Measurements from ENCODE around the gene MICOS13. TPM values are rescaled to one million over a fixed set of nuclear protein-coding genes. Genes with fewer than 3 reads are reported as not detected.
A peak's percentile ranks its signal among the peaks of the same experiment; 100 is the strongest.
"Not testable (repeated sequence)": the region's sequence is repeated elsewhere in the genome, so short reads cannot be mapped to it uniquely, and the experiment has no call there.

The MICOS13 gene
- total RNA-seq, 4 donors from 2014 or later, result 48.9 to 79.1 (median 65.9) TPM

- no peak for TF ChIP-seq EP300 (IDR thresholded peaks at IDR 0.05)
- no peak for TF ChIP-seq POLR2A (IDR thresholded peaks at IDR 0.05)
- no peak for TF ChIP-seq CTCF (IDR thresholded peaks at IDR 0.05)
- H3K36me3 ChIP-seq, result peaks cover 3 to 64% (median 29%) of the 10 kb centered on the region in 3 donors
Measured at GRCh38 chr19:5692723-5693194, 12.4 kb upstream of the MICOS13 start.

DNA sequence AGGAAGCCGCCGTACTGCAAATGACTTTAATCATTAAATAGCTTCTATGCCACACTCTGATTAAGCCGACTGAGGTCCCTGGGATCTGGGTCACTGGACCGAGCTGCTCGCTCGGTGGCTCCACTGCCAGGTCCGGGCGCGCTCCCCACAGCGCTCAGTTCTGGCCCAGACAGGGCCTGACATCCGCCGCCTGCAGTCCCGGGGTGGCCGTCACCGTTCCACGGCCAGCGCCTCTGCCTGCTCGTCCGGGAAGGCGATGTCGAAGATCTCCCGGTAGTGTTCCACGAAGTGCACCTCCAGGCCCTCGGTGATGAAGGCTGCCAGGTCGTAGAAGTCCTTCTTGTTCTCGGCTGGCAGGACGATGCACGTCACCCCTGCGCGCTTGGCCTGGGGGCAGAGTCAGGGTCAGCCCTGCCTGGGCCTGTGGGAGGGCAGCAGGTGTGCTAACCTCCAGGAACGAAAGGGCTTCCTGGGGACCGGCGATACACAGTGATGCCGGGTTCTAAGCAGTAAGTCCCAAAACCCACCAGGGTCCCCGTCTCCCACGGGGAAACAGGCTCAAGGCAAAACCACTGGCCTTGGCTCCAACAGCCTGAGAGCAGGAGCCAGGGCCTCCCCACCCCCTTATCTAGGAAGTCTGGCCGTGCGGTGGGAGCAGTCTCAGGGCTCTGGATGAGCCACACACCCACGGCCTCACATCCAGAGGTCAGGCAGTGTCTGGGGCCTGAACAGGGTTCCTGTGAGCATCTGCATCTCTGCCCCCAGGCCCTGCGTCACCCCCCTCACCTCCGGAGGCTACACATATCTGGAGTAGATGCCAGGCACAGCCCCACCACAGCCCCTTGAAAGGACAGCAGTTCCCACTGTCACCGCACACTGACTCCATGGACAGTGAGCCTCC lies 11.8 kb upstream of the MICOS13 start:
- Histone ChIP-seq H3K27me3 (no peaks in the 10 kb centered on the region), H3K27ac (peak overlapping the region in 3 of 4 donors; percentile 79 to 92 (median 90))
- TF ChIP-seq CTCF (IDR thresholded peaks at IDR 0.05), result no peak

More at GRCh38 chr19:5692723-5693194, 12.4 kb upstream of the MICOS13 start:
- H3K9me3 ChIP-seq, result no peaks in the 10 kb centered on the region
- H3K27ac ChIP-seq, result no peak overlapping the region
- 78 to 87% methylated on average over 3 to 7 of the region's 7 CpGs for WGBS, 2 donors
- DNase-seq (ENCODE audit: low spot score in 2 of 2), result no peak
- H3K27me3 ChIP-seq, result no peaks in the 10 kb centered on the region
- H3K4me1 ChIP-seq, result peaks cover 0 to 42% (median 15%) of the 10 kb centered on the region in 4 donors
- no peak overlapping the region for H3K4me3 ChIP-seq

DNA sequence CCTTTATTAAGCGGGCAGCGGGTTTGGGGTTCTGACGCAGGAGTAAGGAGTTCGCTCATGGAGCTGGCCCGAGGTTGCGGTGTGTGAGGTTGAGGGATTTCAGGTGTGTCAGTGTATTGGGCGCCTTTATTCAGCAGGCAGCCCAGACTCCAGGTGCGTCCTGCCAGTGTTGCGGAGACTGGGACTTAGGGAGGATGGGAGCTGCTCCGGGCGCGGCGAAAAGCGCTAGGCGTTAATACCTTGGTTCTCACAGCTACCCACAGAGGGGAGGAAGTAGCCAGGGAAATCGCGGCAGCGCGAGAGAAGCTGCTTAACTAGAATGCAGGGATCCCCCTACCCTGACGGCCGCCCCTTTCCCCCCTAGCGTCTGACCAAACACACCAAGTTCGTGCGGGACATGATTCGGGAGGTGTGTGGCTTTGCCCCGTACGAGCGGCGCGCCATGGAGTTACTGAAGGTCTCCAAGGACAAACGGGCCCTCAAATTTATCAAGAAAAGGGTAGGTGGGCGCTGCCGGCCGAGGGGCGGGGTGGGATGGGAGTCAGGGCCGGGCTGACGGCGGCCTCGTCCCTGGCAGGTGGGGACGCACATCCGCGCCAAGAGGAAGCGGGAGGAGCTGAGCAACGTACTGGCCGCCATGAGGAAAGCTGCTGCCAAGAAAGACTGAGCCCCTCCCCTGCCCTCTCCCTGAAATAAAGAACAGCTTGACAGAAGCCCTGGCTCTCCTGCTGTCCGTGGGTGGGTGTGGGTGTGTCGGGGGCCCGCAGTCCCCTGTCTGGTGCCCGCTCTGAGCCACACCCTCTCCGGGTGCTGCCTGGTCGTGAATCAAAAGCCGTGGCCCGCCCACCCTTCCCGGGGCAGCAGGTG lies 10.9 kb upstream of the MICOS13 start:
- Histone ChIP-seq H3K4me1 (peaks cover 0 to 53% (median 18%) of the 10 kb centered on the region in 4 donors), H3K36me3 (peaks cover 3 to 49% (median 24%) of the 10 kb centered on the region in 3 donors), H3K27me3 (no peaks in the 10 kb centered on the region), H3K27ac (peak overlapping the region; percentile 76 to 92 (median 84)), H3K9me3 (no peaks in the 10 kb centered on the region), H3K4me3 (peak overlapping the region; percentile 61 to 95 (median 78))
- peak in 1 of 2 donors; percentile 33 for DNase-seq (ENCODE audit: low spot score in 2 of 2)
- TF ChIP-seq EP300 (IDR thresholded peaks at IDR 0.05) (peak in 1 of 2 donors; percentile 26), CTCF (IDR thresholded peaks at IDR 0.05) (no peak)
- WGBS, 2 donors, result 6 to 8% methylated on average over 31 to 33 of the region's 54 CpGs

More for the DNA sequence above, 11.8 kb upstream of the MICOS13 start:
- no peak for DNase-seq (ENCODE audit: low spot score in 2 of 2)
- H3K4me1 ChIP-seq, result peaks cover 0 to 48% (median 18%) of the 10 kb centered on the region in 4 donors
- peak overlapping the region; percentile 61 to 95 (median 78) for H3K4me3 ChIP-seq
- 69 to 80% methylated on average over 28 to 42 of the region's 42 CpGs for WGBS, 2 donors
- no peaks in the 10 kb centered on the region for H3K9me3 ChIP-seq
- H3K36me3 ChIP-seq, result peaks cover 3 to 57% (median 29%) of the 10 kb centered on the region in 3 donors

GRCh38 chr19:5690125-5690954 lies 10.0 kb upstream of the MICOS13 start, which contains the start of gene RPL36:
RPL36 (plus strand) TSS chr19:5690295; CDS start chr19:5690508, 213 bp downstream.
- H3K4me3 ChIP-seq, result peak within 1 kb of the TSS; percentile 61 to 95 (median 78)
- TF ChIP-seq POLR2A (IDR thresholded peaks at IDR 0.05) (peak; percentile 61 to 89), EP300 (IDR thresholded peaks at IDR 0.05) (peak; percentile 82 to 98), CTCF (IDR thresholded peaks at IDR 0.05) (peak; percentile 96 to 99 (median 98))
- peak within 1 kb of the TSS; percentile 76 to 92 (median 84) for H3K27ac ChIP-seq
- peak; percentile 95 to 97 for DNase-seq (ENCODE audit: low spot score in 2 of 2)
- peaks cover 3 to 40% (median 16%) of the 10 kb centered on the region in 3 donors for H3K36me3 ChIP-seq
- WGBS, 2 donors, result 1 to 3% methylated on average over 33 to 62 of the region's 73 CpGs
- peaks cover 0 to 55% (median 18%) of the 10 kb centered on the region in 4 donors for H3K4me1 ChIP-seq
- H3K27me3 ChIP-seq, result no peaks in the 10 kb centered on the region
- no peaks in the 10 kb centered on the region for H3K9me3 ChIP-seq

- H3K27ac ChIP-seq; DNase-seq (ENCODE audit: low spot score in 2 of 2); H3K9me3 ChIP-seq; H3K27me3 ChIP-seq; H3K4me3 ChIP-seq: not testable (repeated sequence)
- 90 to 91% methylated on average over 13 of the region's 13 CpGs for WGBS, 2 donors
- H3K36me3 ChIP-seq, result peaks cover 0 to 20% (median 0%) of the 10 kb centered on the region in 3 donors
- peaks cover 0 to 52% (median 18%) of the 10 kb centered on the region in 4 donors for H3K4me1 ChIP-seq
Measured at GRCh38 chr19:5688262-5688881, 8.1 kb upstream of the MICOS13 start.
